HepG2 (cell line): Measurements from ENCODE around the gene RPL38. TPM values are rescaled to one million over a fixed set of nuclear protein-coding genes. Genes with fewer than 3 reads are reported as not detected.

Experiments
- AGO1 ChIP-seq: fragments of 200-400 bp; formaldehyde crosslinking; IDR thresholded peaks from 2 replicates; pipeline ENCODE4 v1.6.1; 2017; ENCODE audit warnings: mild to moderate bottlenecking, low read depth, low read length, moderate library complexity; ENCODE audit not compliant: poor library complexity, severe bottlenecking
- AGO2 ChIP-seq: fragments of 200-400 bp; formaldehyde crosslinking; optimal IDR thresholded peaks from 2 replicates; pipeline ENCODE3; 2017; ENCODE audit warnings: mild to moderate bottlenecking, low read depth, low read length, moderate library complexity
- CEBPZ ChIP-seq: IDR thresholded peaks from 2 replicates; pipeline ENCODE4 v1.6.1; 2012; ENCODE audit warnings: low read length, improper control_type of control experiment
- EEA1 ChIP-seq: sonication (generic); formaldehyde crosslinking; IDR thresholded peaks from 2 replicates; pipeline ENCODE4 v1.5.1; 2020; ENCODE audit warnings: mild to moderate bottlenecking, missing genetic modification reagents, borderline replicate concordance
- GTF3A ChIP-seq: sonication (generic); formaldehyde crosslinking; conservative IDR thresholded peaks from 2 replicates; pipeline ENCODE4 v1.4.0; 2020; ENCODE audit warnings: mild to moderate bottlenecking, missing genetic modification reagents
- MBNL3 ChIP-seq: fragments of 250-450 bp; sonication (Bioruptor Pico); conservative IDR thresholded peaks from 2 replicates; pipeline ENCODE4 v1.8.0; 2022; ENCODE audit warnings: mild to moderate bottlenecking, inconsistent platforms
- NFE2L1 ChIP-seq: sonication (generic); formaldehyde crosslinking; IDR thresholded peaks from 2 replicates; pipeline ENCODE4 v1.4.0; 2020; ENCODE audit warnings: missing genetic modification reagents, mild to moderate bottlenecking, borderline replicate concordance
- NR2F1 ChIP-seq, 2 experiments: fragments of 450-650 bp in 1 of 2; formaldehyde crosslinking in 1 of 2; IDR thresholded peaks; 2 replicates each; pipeline versions ENCODE4 v1.5.0 to v1.6.1; 2016 to 2020; ENCODE audit warnings: mild to moderate bottlenecking in 1 of 2, missing compliant biosample characterization in 1 of 2, missing genetic modification reagents in 1 of 2, moderate library complexity in 1 of 2
- POLR2G ChIP-seq: fragments of 200-400 bp; formaldehyde crosslinking; IDR thresholded peaks from 2 replicates; pipeline ENCODE4 v1.6.1; 2018; ENCODE audit warnings: mild to moderate bottlenecking, low read depth, low read length, moderate library complexity
- RBM22 ChIP-seq: fragments of 200-400 bp; formaldehyde crosslinking; optimal IDR thresholded peaks from 2 replicates; pipeline ENCODE3; 2017; ENCODE audit warnings: mild to moderate bottlenecking, low read length, moderate library complexity
- SMARCE1 ChIP-seq: fragments of 450-650 bp; IDR thresholded peaks from 2 replicates; pipeline ENCODE4 v1.6.1; 2017; ENCODE audit warnings: borderline replicate concordance
- STAG1 ChIP-seq: sonication (generic); formaldehyde crosslinking; IDR thresholded peaks from 2 replicates; pipeline ENCODE4 v1.4.0; 2020; ENCODE audit warnings: missing genetic modification reagents
- ZNF232 ChIP-seq: sonication (generic); formaldehyde crosslinking; IDR thresholded peaks from 2 replicates; pipeline ENCODE4 v1.4.0; 2020; ENCODE audit warnings: missing genetic modification reagents, borderline replicate concordance
- ZNF512 ChIP-seq: sonication (generic); formaldehyde crosslinking; IDR thresholded peaks from 2 replicates; pipeline ENCODE4 v1.4.0; 2020; ENCODE audit warnings: mild to moderate bottlenecking, missing genetic modification reagents
- ZNF546 ChIP-seq: sonication (generic); formaldehyde crosslinking; conservative IDR thresholded peaks from 2 replicates; pipeline ENCODE4 v1.8.1; 2023; ENCODE audit warnings: mild to moderate bottlenecking, missing genetic modification reagents
- ZNF558 ChIP-seq: sonication (generic); formaldehyde crosslinking; IDR thresholded peaks from 2 replicates; pipeline ENCODE4 v1.9.0; 2022; ENCODE audit warnings: mild to moderate bottlenecking, missing genetic modification reagents, borderline replicate concordance
- ZNF629 ChIP-seq: sonication (generic); formaldehyde crosslinking; conservative IDR thresholded peaks from 2 replicates; pipeline ENCODE4 v1.5.0; 2020; ENCODE audit warnings: missing genetic modification reagents
- ZNF710 ChIP-seq: sonication (generic); formaldehyde crosslinking; IDR thresholded peaks from 2 replicates; pipeline ENCODE4 v1.5.0; 2020; ENCODE audit warnings: mild to moderate bottlenecking, missing genetic modification reagents, borderline replicate concordance
- ZNF878 ChIP-seq: sonication (generic); formaldehyde crosslinking; IDR thresholded peaks from 2 replicates; pipeline ENCODE4 v1.8.1; 2023; ENCODE audit warnings: mild to moderate bottlenecking, missing genetic modification reagents, moderate library complexity
- ZZZ3 ChIP-seq: sonication (generic); formaldehyde crosslinking; IDR thresholded peaks from 2 replicates; pipeline ENCODE4 v1.4.0; 2020; ENCODE audit warnings: missing genetic modification reagents, mild to moderate bottlenecking, borderline replicate concordance
- polyA plus RNA-seq, 8 experiments: library from polyadenylated mRNA; depleted of rRNA in 3 of 8; stranded (reverse) in 7 of 8; unstranded in 1 of 8; fragments of >200 nt; fragmentation: Illumina TruSeq in 4 of 8; extraction: Trizol in 4 of 8; gene quantifications; 2 replicates each; pipeline versions ENCODE4 v1.2.1 to v1.2.3, GENCODE V29; 2011 to 2016; ENCODE audit warnings: low read depth in 4 of 8, missing spikeins in 1 of 8, mixed read lengths in 1 of 8; ENCODE audit not compliant: insufficient read depth in 1 of 8
- total RNA-seq, 5 experiments: library from RNA; depleted of rRNA; stranded (reverse); fragments of >200 nt; fragmentation: Illumina TruSeq; extraction: Trizol; gene quantifications; 2 replicates each; pipeline ENCODE4 v1.2.3, GENCODE V29; 2016; ENCODE audit warnings: low read depth in 1 of 5

The RPL38 gene
- total and polyA plus RNA-seq, 2 of the 13 experiments (the other 11 are each of a cell fraction or from before 2014, with no cell fraction given) = 2,370 to 2,372 TPM

GRCh38 chr17:74212209-74212912 is 8.9 kb downstream of the RPL38 start (continued):
- TF ChIP-seq ZZZ3 = no peak
- TF ChIP-seq MBNL3 (CRISPR knock-in tag) = no peak
- TF ChIP-seq NR2F1 (CRISPR knock-in tag; IDR thresholded peaks at IDR 0.05) = no peak
- no peak for TF ChIP-seq ZNF546 (CRISPR knock-in tag)
- TF ChIP-seq ZNF878 (CRISPR knock-in tag) = no peak
- no peak for TF ChIP-seq ZNF629
- TF ChIP-seq EEA1 (CRISPR knock-in tag) = no peak
- TF ChIP-seq STAG1 (CRISPR knock-in tag) = no peak
- TF ChIP-seq NFE2L1 = no peak
- no peak for TF ChIP-seq ZNF710 (CRISPR knock-in tag)
- TF ChIP-seq AGO1 = peak; percentile 91
- peak; percentile 29 for TF ChIP-seq RBM22
- peak; percentile 96 for TF ChIP-seq AGO2
- no peak for TF ChIP-seq GTF3A (CRISPR knock-in tag)
- TF ChIP-seq ZNF558 (CRISPR knock-in tag) = no peak
- TF ChIP-seq ZNF232 (CRISPR knock-in tag) = no peak
- TF ChIP-seq POLR2G = 0 out of 2 replicates have a peak, but pooled peaks have one; percentile 46
- no peak for TF ChIP-seq ZNF512 (CRISPR knock-in tag)
- TF ChIP-seq SMARCE1 = no peak
- no peak for TF ChIP-seq CEBPZ
- TF ChIP-seq, all 625 proteins: peak for 14
